Measurements from ENCODE around the gene ICAM2.

The ICAM2 gene

DNA sequence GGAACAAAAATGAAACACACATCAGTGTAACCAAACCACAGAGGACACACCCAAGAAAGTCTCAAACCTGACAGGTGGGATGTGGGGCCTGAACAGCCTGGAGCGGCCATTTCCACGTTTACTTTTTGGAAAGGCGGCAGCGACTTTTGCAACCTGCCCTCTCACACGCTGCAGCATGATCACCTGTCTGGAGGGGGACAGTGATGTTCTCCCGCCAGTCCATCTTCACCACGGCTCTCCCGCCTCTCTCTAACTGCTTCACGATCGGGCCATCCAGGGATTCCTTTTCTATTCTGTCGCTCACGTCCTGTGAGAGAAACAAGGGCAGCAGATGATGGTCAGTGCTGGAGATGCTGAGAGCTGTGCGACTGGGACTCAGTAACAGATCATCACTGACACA, 24.7 kb upstream of the ICAM2 start:
- H3K4me3 ChIP-seq (ENCODE audit: insufficient read depth in 1 of 2, low read depth in 1 of 2, low read length in 2 of 2), result no peak overlapping the region
- H3K23ac ChIP-seq (ENCODE audit: low read length in 2 of 2), result no peak overlapping the region
- no peaks in the 10 kb centered on the region for H3K9me3 ChIP-seq (ENCODE audit: control insufficient read depth, low read length)
- no peak overlapping the region for H3K14ac ChIP-seq (ENCODE audit: low read length in 2 of 2)
- no peak overlapping the region for H2AFZ ChIP-seq (ENCODE audit: low read depth, low read length)
- no peak overlapping the region for H3K9ac ChIP-seq (ENCODE audit: low read length)
- no peak overlapping the region for H2BK15ac ChIP-seq (ENCODE audit: low read depth, poor library complexity, severe bottlenecking)
- H3K4me2 ChIP-seq (ENCODE audit: low read length, poor library complexity, severe bottlenecking), result no peak overlapping the region
- 87% methylated on average over 13 of the region's 13 CpGs for WGBS
- H2AK5ac ChIP-seq (ENCODE audit: low read length, severe bottlenecking), result no peak overlapping the region
- H2BK12ac ChIP-seq (ENCODE audit: low read length in 2 of 2), result no peak overlapping the region
- H3K79me1 ChIP-seq (replicated peaks; ENCODE audit: low read length, poor library complexity, severe bottlenecking), result no peaks in the 10 kb centered on the region
- H4K91ac ChIP-seq (ENCODE audit: low read length), result no peak overlapping the region
- DNase-seq, result no peak
- peaks cover 50 to 95% of the 10 kb centered on the region in 2 experiments for H3K36me3 ChIP-seq (ENCODE audit: control insufficient read depth in 1 of 2, insufficient read depth in 2 of 2, low read depth in 1 of 2, low read length in 2 of 2)
- H3K4me1 ChIP-seq (ENCODE audit: control insufficient read depth, insufficient read depth, low read depth, low read length), result no peaks in the 10 kb centered on the region
- no peak overlapping the region for H2BK5ac ChIP-seq (ENCODE audit: low read depth, low read length, poor library complexity, severe bottlenecking)
- H3K27me3 ChIP-seq (ENCODE audit: control insufficient read depth in 1 of 2, insufficient read depth in 1 of 2, low read length in 2 of 2), result no peaks in the 10 kb centered on the region
- no peak overlapping the region for H3K18ac ChIP-seq (ENCODE audit: low read depth in 1 of 2, low read length in 2 of 2)
- no peak overlapping the region for H3K27ac ChIP-seq (ENCODE audit: low read length, poor library complexity, severe bottlenecking)
- H2BK120ac ChIP-seq (ENCODE audit: low read depth, low read length), result no peak overlapping the region
- H3K4ac ChIP-seq (ENCODE audit: low read depth in 1 of 2, low read length in 2 of 2), result no peak overlapping the region
- no peak overlapping the region for H4K8ac ChIP-seq (ENCODE audit: low read length)

GRCh38 chr17:64042700-64043485, 22.5 kb upstream of the ICAM2 start:
- no peak overlapping the region for H2BK15ac ChIP-seq (ENCODE audit: low read depth, poor library complexity, severe bottlenecking)
- no peak overlapping the region for H2BK12ac ChIP-seq (ENCODE audit: low read length in 2 of 2)
- no peak overlapping the region for H2AK5ac ChIP-seq (ENCODE audit: low read length, severe bottlenecking)
- H3K18ac ChIP-seq (ENCODE audit: low read depth in 1 of 2, low read length in 2 of 2), result no peak overlapping the region
- H3K79me1 ChIP-seq (replicated peaks; ENCODE audit: low read length, poor library complexity, severe bottlenecking), result no peaks in the 10 kb centered on the region
- no peak overlapping the region for H4K8ac ChIP-seq (ENCODE audit: low read length)
- H3K27me3 ChIP-seq (ENCODE audit: control insufficient read depth in 1 of 2, insufficient read depth in 1 of 2, low read length in 2 of 2), result no peaks in the 10 kb centered on the region
- H3K27ac ChIP-seq (ENCODE audit: low read length, poor library complexity, severe bottlenecking), result no peak overlapping the region
- no peak overlapping the region for H3K4me2 ChIP-seq (ENCODE audit: low read length, poor library complexity, severe bottlenecking)
- H4K91ac ChIP-seq (ENCODE audit: low read length), result no peak overlapping the region
- H3K4ac ChIP-seq (ENCODE audit: low read depth in 1 of 2, low read length in 2 of 2), result no peak overlapping the region
- no peak overlapping the region for H2BK5ac ChIP-seq (ENCODE audit: low read depth, low read length, poor library complexity, severe bottlenecking)
- peaks cover 44 to 89% of the 10 kb centered on the region in 2 experiments for H3K36me3 ChIP-seq (ENCODE audit: control insufficient read depth in 1 of 2, insufficient read depth in 2 of 2, low read depth in 1 of 2, low read length in 2 of 2)
- H3K9me3 ChIP-seq (ENCODE audit: control insufficient read depth, low read length), result no peaks in the 10 kb centered on the region
- no peak overlapping the region for H3K4me3 ChIP-seq (ENCODE audit: insufficient read depth in 1 of 2, low read depth in 1 of 2, low read length in 2 of 2)
- H2AFZ ChIP-seq (ENCODE audit: low read depth, low read length), result no peak overlapping the region
- WGBS, result 96% methylated on average over 12 of the region's 12 CpGs
- no peak overlapping the region for H3K14ac ChIP-seq (ENCODE audit: low read length in 2 of 2)
- H3K4me1 ChIP-seq (ENCODE audit: control insufficient read depth, insufficient read depth, low read depth, low read length), result no peaks in the 10 kb centered on the region
- peak overlapping the region; percentile 18 for H3K9ac ChIP-seq (ENCODE audit: low read length)
- no peak overlapping the region for H3K23ac ChIP-seq (ENCODE audit: low read length in 2 of 2)
- DNase-seq, result no peak
- H2BK120ac ChIP-seq (ENCODE audit: low read depth, low read length), result no peak overlapping the region

DNA sequence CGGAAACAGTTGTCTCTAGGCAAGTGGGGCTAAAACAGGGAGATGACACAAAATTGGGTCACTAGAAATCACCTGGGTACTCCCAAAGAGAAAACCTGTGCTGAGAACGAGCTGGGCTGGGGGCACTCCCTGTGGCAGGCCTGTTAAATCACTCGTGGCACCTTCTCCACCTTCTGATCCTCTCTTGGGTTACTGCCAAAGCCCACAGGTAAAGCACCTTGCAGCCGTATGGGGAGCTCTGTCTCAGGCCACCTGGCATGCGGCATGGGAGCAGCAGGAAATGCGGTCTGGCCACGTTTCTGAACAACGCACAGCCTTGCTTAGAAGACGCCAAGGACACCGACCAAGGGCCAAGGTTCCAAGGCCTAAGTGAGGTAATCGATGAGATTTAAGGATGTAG, 21.5 kb upstream of the ICAM2 start:
- H3K4me3 ChIP-seq (ENCODE audit: insufficient read depth in 1 of 2, low read depth in 1 of 2, low read length in 2 of 2), result no peak overlapping the region
- no peaks in the 10 kb centered on the region for H3K9me3 ChIP-seq (ENCODE audit: control insufficient read depth, low read length)
- WGBS, result 79% methylated on average over 11 of the region's 11 CpGs

DNA sequence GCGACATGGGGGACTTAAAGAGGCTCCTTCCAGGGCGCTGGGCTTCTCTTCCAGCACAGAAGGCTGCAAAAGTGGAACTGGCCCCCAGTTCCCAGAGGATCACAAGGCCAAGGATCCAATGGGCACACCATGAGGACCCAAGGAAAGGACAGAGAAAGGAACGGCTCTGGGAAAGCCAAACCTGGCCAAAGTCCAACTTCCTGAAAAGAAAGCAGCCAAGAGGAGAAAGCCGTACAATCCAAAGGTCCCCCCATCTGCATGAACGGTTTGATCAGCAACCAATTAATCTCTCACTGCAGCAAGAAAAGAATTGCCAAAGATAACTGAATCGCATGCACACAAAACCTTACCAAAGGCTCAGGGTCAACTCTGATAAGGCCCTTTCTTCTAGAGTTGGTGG, 19.8 kb upstream of the ICAM2 start:
- H4K8ac ChIP-seq (ENCODE audit: low read length), result no peak overlapping the region
- H3K9ac ChIP-seq (ENCODE audit: low read length), result no peak overlapping the region
- H3K23ac ChIP-seq (ENCODE audit: low read length in 2 of 2), result no peak overlapping the region
- H3K27ac ChIP-seq (ENCODE audit: low read length, poor library complexity, severe bottlenecking), result no peak overlapping the region
- no peak overlapping the region for H2BK5ac ChIP-seq (ENCODE audit: low read depth, low read length, poor library complexity, severe bottlenecking)
- no peak overlapping the region for H3K14ac ChIP-seq (ENCODE audit: low read length in 2 of 2)
- WGBS, result 88% methylated on average over 6 of the region's 6 CpGs
- no peaks in the 10 kb centered on the region for H3K79me1 ChIP-seq (replicated peaks; ENCODE audit: low read length, poor library complexity, severe bottlenecking)
- no peak overlapping the region for H2BK120ac ChIP-seq (ENCODE audit: low read depth, low read length)
- no peaks in the 10 kb centered on the region for H3K9me3 ChIP-seq (ENCODE audit: control insufficient read depth, low read length)
- no peaks in the 10 kb centered on the region for H3K27me3 ChIP-seq (ENCODE audit: control insufficient read depth in 1 of 2, insufficient read depth in 1 of 2, low read length in 2 of 2)
- no peaks in the 10 kb centered on the region for H3K4me1 ChIP-seq (ENCODE audit: control insufficient read depth, insufficient read depth, low read depth, low read length)
- H2AFZ ChIP-seq (ENCODE audit: low read depth, low read length), result no peak overlapping the region
- no peak overlapping the region for H3K4me3 ChIP-seq (ENCODE audit: insufficient read depth in 1 of 2, low read depth in 1 of 2, low read length in 2 of 2)
- no peak overlapping the region for H4K91ac ChIP-seq (ENCODE audit: low read length)
- H3K36me3 ChIP-seq (ENCODE audit: control insufficient read depth in 1 of 2, insufficient read depth in 2 of 2, low read depth in 1 of 2, low read length in 2 of 2), result peaks cover 34 to 72% of the 10 kb centered on the region in 2 experiments
- H2BK12ac ChIP-seq (ENCODE audit: low read length in 2 of 2), result no peak overlapping the region
- no peak overlapping the region for H3K4me2 ChIP-seq (ENCODE audit: low read length, poor library complexity, severe bottlenecking)
- no peak overlapping the region for H3K4ac ChIP-seq (ENCODE audit: low read depth in 1 of 2, low read length in 2 of 2)
- no peak overlapping the region for H2BK15ac ChIP-seq (ENCODE audit: low read depth, poor library complexity, severe bottlenecking)
- no peak overlapping the region for H3K18ac ChIP-seq (ENCODE audit: low read depth in 1 of 2, low read length in 2 of 2)
- no peak for DNase-seq
- no peak overlapping the region for H2AK5ac ChIP-seq (ENCODE audit: low read length, severe bottlenecking)

More for the DNA sequence above, 21.5 kb upstream of the ICAM2 start:
- Histone ChIP-seq H3K4me2 (ENCODE audit: low read length, poor library complexity, severe bottlenecking) (no peak overlapping the region), H3K4ac (ENCODE audit: low read depth in 1 of 2, low read length in 2 of 2) (no peak overlapping the region), H3K23ac (ENCODE audit: low read length in 2 of 2) (no peak overlapping the region), H2BK120ac (ENCODE audit: low read depth, low read length) (no peak overlapping the region), H2BK12ac (ENCODE audit: low read length in 2 of 2) (no peak overlapping the region), H3K27ac (ENCODE audit: low read length, poor library complexity, severe bottlenecking) (no peak overlapping the region), H2BK15ac (ENCODE audit: low read depth, poor library complexity, severe bottlenecking) (no peak overlapping the region), H2AFZ (ENCODE audit: low read depth, low read length) (no peak overlapping the region), H3K36me3 (ENCODE audit: control insufficient read depth in 1 of 2, insufficient read depth in 2 of 2, low read depth in 1 of 2, low read length in 2 of 2) (peaks cover 44 to 89% of the 10 kb centered on the region in 2 experiments), H3K9ac (ENCODE audit: low read length) (no peak overlapping the region), H4K8ac (ENCODE audit: low read length) (no peak overlapping the region), H2BK5ac (ENCODE audit: low read depth, low read length, poor library complexity, severe bottlenecking) (no peak overlapping the region), H3K18ac (ENCODE audit: low read depth in 1 of 2, low read length in 2 of 2) (no peak overlapping the region), H4K91ac (ENCODE audit: low read length) (peak overlapping the region; percentile 10), H3K79me1 (replicated peaks; ENCODE audit: low read length, poor library complexity, severe bottlenecking) (no peaks in the 10 kb centered on the region), H3K14ac (ENCODE audit: low read length in 2 of 2) (no peak overlapping the region), H3K27me3 (ENCODE audit: control insufficient read depth in 1 of 2, insufficient read depth in 1 of 2, low read length in 2 of 2) (no peaks in the 10 kb centered on the region), H3K4me1 (ENCODE audit: control insufficient read depth, insufficient read depth, low read depth, low read length) (no peaks in the 10 kb centered on the region), H2AK5ac (ENCODE audit: low read length, severe bottlenecking) (no peak overlapping the region)
- DNase-seq, result no peak

Data from mesenchymal stem cell (in vitro differentiated cells and primary cell).